ENCODE measurements around the gene ZFR2.

GRCh38 chr19:3785938-3786824 lies 82.7 kb downstream of the ZFR2 start, which contains the start of gene MATK:
- TF ChIP-seq CTCF (IDR thresholded peaks at IDR 0.05): no peak
- TF ChIP-seq POLR2A (IDR thresholded peaks at IDR 0.05): no peak

Data from transverse colon (tissue), 3 donors.